GM21390 (cell line): Measurements from ENCODE around the gene SLC35F3.
A peak's percentile ranks its signal among the peaks of the same experiment; 100 is the strongest.
"Not testable (repeated sequence)": the region's sequence is repeated elsewhere in the genome, so short reads cannot be mapped to it uniquely, and the experiment has no call there.

Experiments used
- ATAC-seq: cut with Tn5 transposase; IDR thresholded peaks from one replicate; pipeline ENCODE4 v1.9.1; 2021; ENCODE audit not compliant: unreplicated experiment

Gene SLC35F3

GRCh38 chr1:234176847-234177246, 272.4 kb downstream of the SLC35F3 start:
- ATAC-seq: not testable (repeated sequence)

GRCh38 chr1:234185438-234185837, 281.0 kb downstream of the SLC35F3 start:
- no peak for ATAC-seq

- no peak for ATAC-seq
Measured at GRCh38 chr1:234186037-234186688, 281.7 kb downstream of the SLC35F3 start.

- no peak for ATAC-seq
Measured at GRCh38 chr1:234188454-234188792, 283.9 kb downstream of the SLC35F3 start.

- ATAC-seq: no peak
Measured at GRCh38 chr1:234197839-234198238, 293.4 kb downstream of the SLC35F3 start.

GRCh38 chr1:234199476-234200127, 295.1 kb downstream of the SLC35F3 start:
- ATAC-seq: no peak

- ATAC-seq: no peak
Measured at GRCh38 chr1:234200566-234200965, 296.1 kb downstream of the SLC35F3 start.

GRCh38 chr1:234201600-234201999, 297.1 kb downstream of the SLC35F3 start:
- ATAC-seq: no peak

- ATAC-seq: no peak
Measured at GRCh38 chr1:234205966-234206365, 301.5 kb downstream of the SLC35F3 start.

- no peak for ATAC-seq
Measured at GRCh38 chr1:234206651-234207284, 302.3 kb downstream of the SLC35F3 start.

- ATAC-seq: no peak
Measured at GRCh38 chr1:234208351-234208750, 303.9 kb downstream of the SLC35F3 start.

GRCh38 chr1:234208791-234209190, 304.3 kb downstream of the SLC35F3 start:
- ATAC-seq: no peak

GRCh38 chr1:234210429-234210828, 306.0 kb downstream of the SLC35F3 start:
- ATAC-seq: not testable (repeated sequence)

GRCh38 chr1:234211855-234212254, 307.4 kb downstream of the SLC35F3 start:
- ATAC-seq: not testable (repeated sequence)

GRCh38 chr1:234212764-234213657, 308.5 kb downstream of the SLC35F3 start:
- peak; percentile 56 for ATAC-seq

- no peak for ATAC-seq
Measured at GRCh38 chr1:234213658-234214128, 309.2 kb downstream of the SLC35F3 start.

- ATAC-seq: peak; percentile 47
Measured at GRCh38 chr1:234214129-234214910, 309.8 kb downstream of the SLC35F3 start.

- ATAC-seq: no peak
Measured at GRCh38 chr1:234214911-234215892, 310.7 kb downstream of the SLC35F3 start.

- ATAC-seq: no peak
Measured at GRCh38 chr1:234216116-234216703, 311.7 kb downstream of the SLC35F3 start.
